Measurements from ENCODE around the gene APOE. TPM values are rescaled to one million over a fixed set of nuclear protein-coding genes. Genes with fewer than 3 reads are reported as not detected.

APOE gene
- total RNA-seq, 2 donors from 2014 or later, result 36.3 to 78.9 TPM

- Histone ChIP-seq H3K4me3 (no peak overlapping the region), H3K9ac (ENCODE audit: low read depth in 2 of 2, low read length in 2 of 2) (no peak overlapping the region), H3K4me1 (no peaks in the 10 kb centered on the region), H3K36me3 (peaks cover 12% of the 10 kb centered on the region), H3K27me3 (no peaks in the 10 kb centered on the region), H3K27ac (no peak overlapping the region), H3K9me3 (no peaks in the 10 kb centered on the region)
- no peak for DNase-seq
- intact Hi-C loops (cut with DNase I), result no loop called here
- TF ChIP-seq CTCF (IDR thresholded peaks at IDR 0.05), result no peak
Observed at GRCh38 chr19:44872661-44873060, 32.9 kb upstream of the APOE start.

GRCh38 chr19:44874317-44874716 lies 31.3 kb upstream of the APOE start:
- Histone ChIP-seq H3K9ac (ENCODE audit: low read depth in 2 of 2, low read length in 2 of 2) (no peak overlapping the region), H3K27ac (no peak overlapping the region), H3K36me3 (peaks cover 12% of the 10 kb centered on the region), H3K4me1 (no peaks in the 10 kb centered on the region), H3K4me3 (no peak overlapping the region), H3K9me3 (no peaks in the 10 kb centered on the region), H3K27me3 (no peaks in the 10 kb centered on the region)
- TF ChIP-seq CTCF (IDR thresholded peaks at IDR 0.05), result no peak
- intact Hi-C loops (cut with DNase I), result no loop called here
- DNase-seq, result no peak

GRCh38 chr19:44875666-44876451 lies 29.7 kb upstream of the APOE start:
- no peak for TF ChIP-seq CTCF (IDR thresholded peaks at IDR 0.05)
- peaks cover 12% of the 10 kb centered on the region for H3K36me3 ChIP-seq
- intact Hi-C loops (cut with DNase I), result no loop called here
- H3K27me3 ChIP-seq, result no peaks in the 10 kb centered on the region
- peak overlapping the region in 1 of 2 donors; percentile 61 for H3K9ac ChIP-seq (ENCODE audit: low read depth in 2 of 2, low read length in 2 of 2)
- H3K9me3 ChIP-seq, result no peaks in the 10 kb centered on the region
- no peaks in the 10 kb centered on the region for H3K4me1 ChIP-seq
- H3K4me3 ChIP-seq, result no peak overlapping the region
- no peak overlapping the region for H3K27ac ChIP-seq
- peak; percentile 62 for DNase-seq

GRCh38 chr19:44876930-44877535 lies 28.6 kb upstream of the APOE start:
- Histone ChIP-seq H3K4me3 (no peak overlapping the region), H3K9me3 (no peaks in the 10 kb centered on the region), H3K36me3 (peaks cover 5% of the 10 kb centered on the region), H3K9ac (ENCODE audit: low read depth in 2 of 2, low read length in 2 of 2) (no peak overlapping the region), H3K27ac (no peak overlapping the region), H3K27me3 (no peaks in the 10 kb centered on the region), H3K4me1 (no peaks in the 10 kb centered on the region)
- intact Hi-C loops (cut with DNase I), result no loop called here
- no peak for DNase-seq
- TF ChIP-seq CTCF (IDR thresholded peaks at IDR 0.05), result no peak

GRCh38 chr19:44878120-44878865 lies 27.3 kb upstream of the APOE start:
- no peak for TF ChIP-seq CTCF (IDR thresholded peaks at IDR 0.05)
- H3K36me3 ChIP-seq, result no peaks in the 10 kb centered on the region
- intact Hi-C loops (cut with DNase I), result no loop called here
- no peak overlapping the region for H3K9ac ChIP-seq (ENCODE audit: low read depth in 2 of 2, low read length in 2 of 2)
- no peaks in the 10 kb centered on the region for H3K9me3 ChIP-seq
- no peaks in the 10 kb centered on the region for H3K27me3 ChIP-seq
- H3K4me3 ChIP-seq, result no peak overlapping the region
- no peak for DNase-seq
- no peaks in the 10 kb centered on the region for H3K4me1 ChIP-seq
- H3K27ac ChIP-seq, result no peak overlapping the region

All from colonic mucosa (tissue), 4 donors.